Activated naive CD8-positive, alpha-beta T cell (primary cell): ENCODE data around the gene CENPF.
"Not testable (repeated sequence)": the region's sequence is repeated elsewhere in the genome, so short reads cannot be mapped to it uniquely, and the experiment has no call there.

ENCODE experiments used
- H3K27ac Mint-ChIP-seq: one replicate; pipeline ENCODE4 v1.8.0; 2021; ENCODE audit warnings: mixed read lengths
- H3K27me3 Mint-ChIP-seq: one replicate; pipeline ENCODE4 v1.8.0; 2021; ENCODE audit warnings: mixed read lengths
- H3K36me3 Mint-ChIP-seq: one replicate; pipeline ENCODE4 v1.8.0; 2021; ENCODE audit warnings: mixed read lengths
- H3K4me1 Mint-ChIP-seq: one replicate; pipeline ENCODE4 v1.8.0; 2021; ENCODE audit warnings: low read depth, mixed read lengths
- H3K4me3 Mint-ChIP-seq: one replicate; pipeline ENCODE4 v1.8.0; 2021; ENCODE audit warnings: mild to moderate bottlenecking, mixed read lengths
- H3K9me3 Mint-ChIP-seq: one replicate; pipeline ENCODE4 v1.8.0; 2021; ENCODE audit warnings: low read depth, mixed read lengths

CENPF gene

GRCh38 chr1:214574598-214575411 is 28.2 kb upstream of the CENPF start:
- H3K4me1 Mint-ChIP-seq, result no peaks in the 10 kb centered on the region
- H3K27ac Mint-ChIP-seq, result no peak overlapping the region
- H3K4me3 Mint-ChIP-seq, result no peak overlapping the region
- H3K9me3 Mint-ChIP-seq, result peaks cover 15% of the 10 kb centered on the region
- no peaks in the 10 kb centered on the region for H3K27me3 Mint-ChIP-seq
- peaks cover 8% of the 10 kb centered on the region for H3K36me3 Mint-ChIP-seq

- H3K9me3 Mint-ChIP-seq, result peaks cover 15% of the 10 kb centered on the region
- H3K36me3 Mint-ChIP-seq, H3K27ac Mint-ChIP-seq, H3K4me3 Mint-ChIP-seq, H3K4me1 Mint-ChIP-seq, H3K27me3 Mint-ChIP-seq: not testable (repeated sequence)
Observed at GRCh38 chr1:214576120-214576519, 26.9 kb upstream of the CENPF start.

GRCh38 chr1:214579183-214579582 is 23.8 kb upstream of the CENPF start:
- no peaks in the 10 kb centered on the region for H3K4me1 Mint-ChIP-seq
- H3K36me3 Mint-ChIP-seq, result peaks cover 8% of the 10 kb centered on the region
- no peak overlapping the region for H3K27ac Mint-ChIP-seq
- H3K4me3 Mint-ChIP-seq, result no peak overlapping the region
- H3K9me3 Mint-ChIP-seq, result peaks cover 15% of the 10 kb centered on the region
- peaks cover 4% of the 10 kb centered on the region for H3K27me3 Mint-ChIP-seq

GRCh38 chr1:214581785-214582184 is 21.2 kb upstream of the CENPF start:
- no peaks in the 10 kb centered on the region for H3K9me3 Mint-ChIP-seq
- H3K4me1 Mint-ChIP-seq, result no peaks in the 10 kb centered on the region
- H3K4me3 Mint-ChIP-seq, result no peak overlapping the region
- H3K27me3 Mint-ChIP-seq, result peaks cover 4% of the 10 kb centered on the region
- no peak overlapping the region for H3K27ac Mint-ChIP-seq
- peaks cover 2% of the 10 kb centered on the region for H3K36me3 Mint-ChIP-seq

GRCh38 chr1:214582289-214582891 is 20.6 kb upstream of the CENPF start:
- H3K36me3 Mint-ChIP-seq, result peaks cover 2% of the 10 kb centered on the region
- H3K4me1 Mint-ChIP-seq, result no peaks in the 10 kb centered on the region
- no peaks in the 10 kb centered on the region for H3K9me3 Mint-ChIP-seq
- H3K27me3 Mint-ChIP-seq, result peaks cover 4% of the 10 kb centered on the region
- H3K27ac Mint-ChIP-seq, result no peak overlapping the region
- no peak overlapping the region for H3K4me3 Mint-ChIP-seq

- H3K4me3 Mint-ChIP-seq, result no peak overlapping the region
- peaks cover 4% of the 10 kb centered on the region for H3K27me3 Mint-ChIP-seq
- H3K4me1 Mint-ChIP-seq, result no peaks in the 10 kb centered on the region
- H3K36me3 Mint-ChIP-seq, result no peaks in the 10 kb centered on the region
- H3K9me3 Mint-ChIP-seq, result no peaks in the 10 kb centered on the region
- H3K27ac Mint-ChIP-seq, result no peak overlapping the region
Observed at GRCh38 chr1:214583113-214583512, 19.9 kb upstream of the CENPF start.

GRCh38 chr1:214583824-214584554 is 19.0 kb upstream of the CENPF start:
- Mint-ChIP-seq H3K9me3 (no peaks in the 10 kb centered on the region), H3K27ac (no peak overlapping the region), H3K36me3 (no peaks in the 10 kb centered on the region), H3K27me3 (peaks cover 4% of the 10 kb centered on the region), H3K4me3 (no peak overlapping the region), H3K4me1 (no peaks in the 10 kb centered on the region)

GRCh38 chr1:214584805-214585766 is 17.9 kb upstream of the CENPF start:
- H3K36me3 Mint-ChIP-seq, result no peaks in the 10 kb centered on the region
- no peak overlapping the region for H3K27ac Mint-ChIP-seq
- H3K27me3 Mint-ChIP-seq, result peaks cover 4% of the 10 kb centered on the region
- H3K4me3 Mint-ChIP-seq, result no peak overlapping the region
- no peaks in the 10 kb centered on the region for H3K9me3 Mint-ChIP-seq
- H3K4me1 Mint-ChIP-seq, result no peaks in the 10 kb centered on the region

GRCh38 chr1:214586621-214587020 is 16.4 kb upstream of the CENPF start:
- no peak overlapping the region for H3K4me3 Mint-ChIP-seq
- no peaks in the 10 kb centered on the region for H3K9me3 Mint-ChIP-seq
- H3K36me3 Mint-ChIP-seq, result no peaks in the 10 kb centered on the region
- H3K27ac Mint-ChIP-seq, result no peak overlapping the region
- H3K4me1 Mint-ChIP-seq, result no peaks in the 10 kb centered on the region
- peaks cover 4% of the 10 kb centered on the region for H3K27me3 Mint-ChIP-seq

- H3K4me1 Mint-ChIP-seq, result no peaks in the 10 kb centered on the region
- H3K27me3 Mint-ChIP-seq, result peaks cover 4% of the 10 kb centered on the region
- no peaks in the 10 kb centered on the region for H3K9me3 Mint-ChIP-seq
- no peak overlapping the region for H3K27ac Mint-ChIP-seq
- no peak overlapping the region for H3K4me3 Mint-ChIP-seq
- H3K36me3 Mint-ChIP-seq, result no peaks in the 10 kb centered on the region
Observed at GRCh38 chr1:214587165-214587564, 15.8 kb upstream of the CENPF start.

GRCh38 chr1:214588963-214589597 is 13.9 kb upstream of the CENPF start:
- Mint-ChIP-seq H3K4me1 (no peaks in the 10 kb centered on the region), H3K27me3 (no peaks in the 10 kb centered on the region), H3K27ac (no peak overlapping the region), H3K9me3 (no peaks in the 10 kb centered on the region), H3K4me3 (no peak overlapping the region), H3K36me3 (no peaks in the 10 kb centered on the region)

GRCh38 chr1:214590696-214591095 is 12.3 kb upstream of the CENPF start:
- Mint-ChIP-seq H3K4me3 (no peak overlapping the region), H3K4me1 (no peaks in the 10 kb centered on the region), H3K36me3 (no peaks in the 10 kb centered on the region), H3K9me3 (no peaks in the 10 kb centered on the region), H3K27me3 (no peaks in the 10 kb centered on the region), H3K27ac (no peak overlapping the region)

GRCh38 chr1:214591918-214592317 is 11.1 kb upstream of the CENPF start:
- not testable (repeated sequence) for H3K36me3 Mint-ChIP-seq, H3K9me3 Mint-ChIP-seq, H3K4me1 Mint-ChIP-seq, H3K4me3 Mint-ChIP-seq, H3K27me3 Mint-ChIP-seq, H3K27ac Mint-ChIP-seq

- Mint-ChIP-seq H3K36me3 (no peaks in the 10 kb centered on the region), H3K27ac (no peak overlapping the region), H3K27me3 (no peaks in the 10 kb centered on the region), H3K4me1 (no peaks in the 10 kb centered on the region), H3K9me3 (no peaks in the 10 kb centered on the region), H3K4me3 (no peak overlapping the region)
Observed at GRCh38 chr1:214593158-214593557, 9.8 kb upstream of the CENPF start.
